SJSA1 (cell line): Measurements from ENCODE around the gene SH3TC2. TPM values are rescaled to one million over a fixed set of nuclear protein-coding genes. Genes with fewer than 3 reads are reported as not detected.

ENCODE experiments used
- DNase-seq, 2 experiments: peaks; one replicate each; pipeline ENCODE4 v3.0.0-alpha.2; 2015 to 2020; ENCODE audit warnings: low spot score in 2 of 2, low read depth in 1 of 2
- H3K27ac ChIP-seq: fragments of 250-450 bp; sonication (Bioruptor Pico); 2 replicates; pipeline ENCODE4 v1.5.1; 2020; ENCODE audit warnings: mild to moderate bottlenecking, moderate library complexity
- H3K27me3 ChIP-seq: fragments of 250-450 bp; sonication (Bioruptor Pico); replicated peaks from 2 replicates; pipeline ENCODE4 v1.5.1; 2020; ENCODE audit warnings: mild to moderate bottlenecking, moderate library complexity
- H3K36me3 ChIP-seq: fragments of 250-450 bp; sonication (Bioruptor Pico); 2 replicates; pipeline ENCODE4 v1.5.1; 2020; ENCODE audit warnings: mild to moderate bottlenecking
- H3K4me1 ChIP-seq: fragments of 250-450 bp; sonication (Bioruptor Pico); replicated peaks from 2 replicates; pipeline ENCODE4 v1.6.1; 2021; ENCODE audit warnings: mild to moderate bottlenecking
- H3K4me3 ChIP-seq: fragments of 250-450 bp; sonication (Bioruptor Pico); 2 replicates; pipeline ENCODE4 v1.5.1; 2020; ENCODE audit warnings: mild to moderate bottlenecking
- H3K9me3 ChIP-seq: fragments of 250-450 bp; sonication (Bioruptor Pico); replicated peaks from 2 replicates; pipeline ENCODE4 v1.5.1; 2020; ENCODE audit warnings: mild to moderate bottlenecking
- total RNA-seq: library from RNA; depleted of rRNA; stranded (reverse); fragments of >200 nt; shearing (Covaris generic); gene quantifications from 2 replicates; pipeline ENCODE4 v1.2.3, GENCODE V29; 2014

Gene SH3TC2
- total RNA-seq, 1 experiment from 2014 or later = 16.9 TPM

- H3K27ac ChIP-seq = no peak overlapping the region
Observed at GRCh38 chr5:149073213-149073612, 10.4 kb upstream of the SH3TC2 start.

GRCh38 chr5:149072791-149073190, 9.9 kb upstream of the SH3TC2 start:
- Histone ChIP-seq H3K4me3 (no peak overlapping the region), H3K36me3 (no peaks in the 10 kb centered on the region), H3K27ac (no peak overlapping the region), H3K9me3 (0 out of 2 replicates have a peak, but pooled peaks cover 3% of the 10 kb centered on the region), H3K27me3 (no peaks in the 10 kb centered on the region), H3K4me1 (no peaks in the 10 kb centered on the region)
- no peak for DNase-seq

More at GRCh38 chr5:149073213-149073612, 10.4 kb upstream of the SH3TC2 start:
- H3K36me3 ChIP-seq = no peaks in the 10 kb centered on the region
- no peak for DNase-seq
- H3K4me3 ChIP-seq = no peak overlapping the region
- no peaks in the 10 kb centered on the region for H3K4me1 ChIP-seq
- H3K9me3 ChIP-seq = 0 out of 2 replicates have a peak, but pooled peaks cover 3% of the 10 kb centered on the region
- no peaks in the 10 kb centered on the region for H3K27me3 ChIP-seq

- DNase-seq = no peak
- Histone ChIP-seq H3K4me3 (no peak overlapping the region), H3K4me1 (no peaks in the 10 kb centered on the region), H3K9me3 (0 out of 2 replicates have a peak, but pooled peaks cover 3% of the 10 kb centered on the region), H3K27me3 (no peaks in the 10 kb centered on the region), H3K36me3 (no peaks in the 10 kb centered on the region), H3K27ac (no peak overlapping the region)
Observed at GRCh38 chr5:149072376-149072775, 9.5 kb upstream of the SH3TC2 start.

GRCh38 chr5:149071756-149072155, 8.9 kb upstream of the SH3TC2 start:
- Histone ChIP-seq H3K9me3 (0 out of 2 replicates have a peak, but pooled peaks cover 3% of the 10 kb centered on the region), H3K4me3 (no peak overlapping the region), H3K4me1 (no peaks in the 10 kb centered on the region), H3K27me3 (no peaks in the 10 kb centered on the region), H3K27ac (no peak overlapping the region), H3K36me3 (no peaks in the 10 kb centered on the region)
- DNase-seq = no peak

GRCh38 chr5:149071216-149071615, 8.4 kb upstream of the SH3TC2 start:
- H3K4me1 ChIP-seq = no peaks in the 10 kb centered on the region
- H3K27me3 ChIP-seq = no peaks in the 10 kb centered on the region
- H3K27ac ChIP-seq = no peak overlapping the region
- no peak overlapping the region for H3K4me3 ChIP-seq
- no peaks in the 10 kb centered on the region for H3K36me3 ChIP-seq
- 0 out of 2 replicates have a peak, but pooled peaks cover 3% of the 10 kb centered on the region for H3K9me3 ChIP-seq
- DNase-seq = no peak

- Histone ChIP-seq H3K27ac (no peak overlapping the region), H3K27me3 (no peaks in the 10 kb centered on the region), H3K36me3 (no peaks in the 10 kb centered on the region), H3K4me3 (no peak overlapping the region), H3K4me1 (no peaks in the 10 kb centered on the region), H3K9me3 (0 out of 2 replicates have a peak, but pooled peaks cover 3% of the 10 kb centered on the region)
- DNase-seq = no peak
Observed at GRCh38 chr5:149069711-149070110, 6.8 kb upstream of the SH3TC2 start.

GRCh38 chr5:149063896-149064478, 1.1 kb upstream of the SH3TC2 start:
- no peak overlapping the region for H3K4me3 ChIP-seq
- DNase-seq = no peak
- no peak overlapping the region for H3K27ac ChIP-seq
- H3K36me3 ChIP-seq = no peaks in the 10 kb centered on the region
- H3K27me3 ChIP-seq = no peaks in the 10 kb centered on the region
- no peaks in the 10 kb centered on the region for H3K9me3 ChIP-seq
- peaks cover 38% of the 10 kb centered on the region for H3K4me1 ChIP-seq

GRCh38 chr5:149062371-149063016, 368 bp downstream of the SH3TC2 start:
- Histone ChIP-seq H3K27ac (peak overlapping the region; percentile 88), H3K36me3 (no peaks in the 10 kb centered on the region), H3K4me1 (peaks cover 38% of the 10 kb centered on the region), H3K27me3 (no peaks in the 10 kb centered on the region), H3K9me3 (no peaks in the 10 kb centered on the region), H3K4me3 (no peak overlapping the region)
- DNase-seq = peak; percentile 95 to 96

GRCh38 chr5:149061341-149061740, 1.5 kb downstream of the SH3TC2 start:
- Histone ChIP-seq H3K9me3 (no peaks in the 10 kb centered on the region), H3K4me3 (no peak overlapping the region), H3K27ac (no peak overlapping the region), H3K4me1 (peaks cover 38% of the 10 kb centered on the region), H3K27me3 (no peaks in the 10 kb centered on the region), H3K36me3 (no peaks in the 10 kb centered on the region)
- DNase-seq = no peak

GRCh38 chr5:149060325-149060724, 2.5 kb downstream of the SH3TC2 start:
- no peak overlapping the region for H3K27ac ChIP-seq
- no peaks in the 10 kb centered on the region for H3K27me3 ChIP-seq
- H3K36me3 ChIP-seq = no peaks in the 10 kb centered on the region
- no peak for DNase-seq
- H3K9me3 ChIP-seq = no peaks in the 10 kb centered on the region
- H3K4me3 ChIP-seq = no peak overlapping the region
- peaks cover 38% of the 10 kb centered on the region for H3K4me1 ChIP-seq

GRCh38 chr5:149056616-149057165, 6.2 kb downstream of the SH3TC2 start:
- no peaks in the 10 kb centered on the region for H3K9me3 ChIP-seq
- H3K27ac ChIP-seq = no peak overlapping the region
- H3K27me3 ChIP-seq = no peaks in the 10 kb centered on the region
- no peak overlapping the region for H3K4me3 ChIP-seq
- H3K4me1 ChIP-seq = peaks cover 9% of the 10 kb centered on the region
- no peak for DNase-seq
- H3K36me3 ChIP-seq = no peaks in the 10 kb centered on the region

- no peaks in the 10 kb centered on the region for H3K9me3 ChIP-seq
- H3K4me1 ChIP-seq = no peaks in the 10 kb centered on the region
- H3K27ac ChIP-seq = no peak overlapping the region
- H3K4me3 ChIP-seq = no peak overlapping the region
- DNase-seq = no peak
- H3K27me3 ChIP-seq = no peaks in the 10 kb centered on the region
- H3K36me3 ChIP-seq = no peaks in the 10 kb centered on the region
Observed at GRCh38 chr5:149054416-149054815, 8.4 kb downstream of the SH3TC2 start.

- no peaks in the 10 kb centered on the region for H3K27me3 ChIP-seq
- no peak for DNase-seq
- H3K36me3 ChIP-seq = no peaks in the 10 kb centered on the region
- no peak overlapping the region for H3K4me3 ChIP-seq
- H3K27ac ChIP-seq = no peak overlapping the region
- no peaks in the 10 kb centered on the region for H3K4me1 ChIP-seq
- no peaks in the 10 kb centered on the region for H3K9me3 ChIP-seq
Observed at GRCh38 chr5:149053072-149053695, 9.7 kb downstream of the SH3TC2 start.

- H3K27me3 ChIP-seq = no peaks in the 10 kb centered on the region
- H3K4me1 ChIP-seq = no peaks in the 10 kb centered on the region
- no peaks in the 10 kb centered on the region; the same call in 1 of the 2 replicates for H3K36me3 ChIP-seq
- DNase-seq = peak in 1 of 2 experiments; percentile 26
- H3K9me3 ChIP-seq = no peaks in the 10 kb centered on the region
- no peak overlapping the region for H3K4me3 ChIP-seq
- no peak overlapping the region for H3K27ac ChIP-seq
Observed at GRCh38 chr5:149049371-149049781, 13.5 kb downstream of the SH3TC2 start.
